ENCODE data around the gene NT5C2.
"Not testable (repeated sequence)": the region's sequence is repeated elsewhere in the genome, so short reads cannot be mapped to it uniquely, and the experiment has no call there.

NT5C2 gene

DNA sequence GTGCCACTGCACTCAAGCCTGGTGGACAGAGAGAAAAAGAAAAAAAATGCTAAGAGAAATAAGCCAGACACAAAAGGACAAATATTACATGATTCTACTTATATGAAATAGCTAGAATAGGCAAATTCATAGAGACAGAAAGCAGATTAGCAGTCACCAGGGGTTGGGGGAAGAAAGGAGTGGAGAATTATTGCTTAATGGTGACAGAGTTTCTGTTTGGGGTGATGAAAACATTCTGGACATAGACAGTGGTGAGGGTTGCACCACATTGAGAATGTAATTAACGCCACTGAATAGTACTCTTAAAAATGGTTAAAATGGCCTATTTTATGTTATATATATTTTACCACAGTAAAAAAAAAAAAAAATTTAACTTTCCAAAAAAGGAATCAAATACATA is 6.4 kb upstream of the NT5C2 start:
- FAIRE-seq: peak; percentile 34

GRCh38 chr10:103198648-103199047 is 5.6 kb upstream of the NT5C2 start:
- FAIRE-seq: no peak

- FAIRE-seq: no peak
Measured at GRCh38 chr10:103197903-103198302, 4.8 kb upstream of the NT5C2 start.

DNA sequence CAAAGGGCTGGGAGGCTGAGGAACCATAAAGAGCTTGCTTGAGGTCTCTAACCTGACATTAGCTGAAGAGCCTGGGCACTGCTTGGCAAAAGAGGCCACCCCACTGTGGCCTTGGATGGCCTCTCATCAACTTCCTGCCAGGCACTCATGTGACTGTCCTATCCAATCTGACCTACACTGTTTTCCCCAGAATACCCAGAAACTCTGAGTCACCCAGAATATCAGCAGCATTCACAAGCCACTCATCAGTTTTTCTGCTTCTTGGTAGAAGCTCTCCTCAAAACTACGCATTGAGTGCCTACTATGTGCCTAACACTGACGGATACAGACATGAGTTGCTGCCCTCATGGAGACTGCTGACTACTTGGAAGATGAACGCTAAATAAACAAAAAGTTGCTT is 4.1 kb upstream of the NT5C2 start:
- no peak for FAIRE-seq

DNA sequence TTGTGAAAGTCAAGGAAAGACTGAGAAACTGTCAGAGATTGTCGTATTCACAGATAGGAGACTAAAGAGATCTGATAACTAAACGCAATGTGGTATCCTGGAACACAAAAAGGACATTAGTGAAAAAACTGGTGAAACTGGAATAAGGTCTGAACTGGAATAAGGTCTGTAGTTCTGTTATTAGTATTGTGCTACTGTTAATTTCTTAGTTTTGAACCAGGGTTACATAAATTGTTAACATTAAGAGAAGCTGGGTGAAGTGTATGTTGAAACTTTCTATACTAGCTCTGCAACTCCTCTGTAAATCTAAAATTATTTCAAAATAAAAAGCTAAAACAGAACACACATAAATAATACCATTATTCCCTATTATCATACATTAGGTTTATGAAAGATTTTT is 3.4 kb upstream of the NT5C2 start:
- peak; percentile 44 for FAIRE-seq

- FAIRE-seq: no peak
Measured at GRCh38 chr10:103193820-103194529, 903 bp upstream of the NT5C2 start.

DNA sequence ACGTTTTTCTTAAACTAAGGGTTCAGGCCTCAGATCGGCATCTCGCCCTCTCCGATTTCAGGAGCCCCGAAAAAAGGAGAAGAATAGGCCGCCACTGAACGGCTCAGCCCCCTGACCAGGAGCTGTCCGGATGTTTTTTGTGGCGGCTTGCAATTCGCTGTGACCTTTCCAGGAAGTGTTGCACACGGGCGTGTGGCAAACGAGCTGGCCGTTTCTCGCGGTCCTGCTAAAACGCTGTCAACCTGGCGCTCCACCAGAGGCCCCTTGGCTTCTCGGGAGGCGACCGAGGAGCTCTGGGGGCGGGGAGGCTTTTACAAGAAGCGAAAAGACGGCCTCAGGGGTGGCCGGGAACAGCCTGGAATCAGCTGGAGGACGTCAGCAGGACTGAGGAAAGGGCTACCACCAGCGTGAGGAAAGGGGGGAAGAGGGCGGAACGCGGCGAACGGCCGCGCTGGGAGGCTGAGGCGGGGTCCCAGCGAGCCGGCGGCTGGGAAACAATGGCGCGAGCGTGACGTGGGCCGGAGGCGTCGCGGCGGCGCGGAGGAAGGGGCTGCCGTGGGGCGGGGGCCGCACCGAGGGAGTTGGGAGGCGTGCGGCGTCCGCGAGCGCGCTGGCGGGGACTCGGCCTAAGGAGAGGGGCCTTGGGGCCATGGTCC is 493 bp downstream of the NT5C2 start:
- no peak for FAIRE-seq

GRCh38 chr10:103192089-103192450 is 1.0 kb downstream of the NT5C2 start:
- no peak for FAIRE-seq

- FAIRE-seq: not testable (repeated sequence)
Measured at GRCh38 chr10:103191198-103191597, 1.9 kb downstream of the NT5C2 start.

DNA sequence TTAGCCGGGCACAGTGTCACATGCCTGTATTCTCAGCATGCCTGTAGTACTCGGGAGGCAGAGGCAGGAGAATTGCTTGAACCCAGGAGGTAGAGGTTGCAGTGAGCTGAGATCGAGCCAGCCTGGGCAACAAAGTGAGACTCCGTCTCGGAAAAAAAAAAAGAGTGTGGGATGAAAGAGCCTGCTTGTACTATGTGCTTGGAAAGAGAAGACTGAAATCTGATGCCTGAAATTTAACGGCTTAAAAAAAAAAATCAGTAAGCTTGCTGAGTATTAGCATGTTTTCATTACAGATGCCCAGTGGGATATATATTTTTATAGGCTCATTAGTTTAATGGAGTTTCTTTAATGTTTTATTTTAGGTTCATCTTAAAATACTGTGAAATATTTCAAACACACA is 4.2 kb downstream of the NT5C2 start:
- peak; percentile 15 for FAIRE-seq

DNA sequence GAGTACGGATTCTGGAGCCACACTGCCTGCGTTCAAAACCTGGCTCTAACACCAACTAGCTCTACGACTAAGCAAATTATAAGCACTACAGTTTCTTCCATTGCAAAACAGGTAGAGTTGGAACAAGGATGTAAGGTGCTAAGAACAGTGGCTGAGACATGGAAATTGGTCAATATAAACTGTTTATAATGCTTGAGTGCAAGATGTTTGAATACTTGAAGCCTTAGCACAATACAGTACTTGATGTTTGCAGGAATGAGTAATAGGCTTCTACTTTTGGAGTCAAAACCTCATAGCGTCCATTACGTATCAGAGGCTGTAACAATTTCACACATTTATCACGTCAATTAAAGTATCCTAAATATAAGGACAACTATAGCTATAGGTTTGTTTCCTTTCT is 6.9 kb downstream of the NT5C2 start:
- no peak for FAIRE-seq

- FAIRE-seq: peak; percentile 19
Measured at GRCh38 chr10:103184615-103185014, 8.5 kb downstream of the NT5C2 start.

GRCh38 chr10:103183991-103184451 is 9.1 kb downstream of the NT5C2 start:
- not testable (repeated sequence) for FAIRE-seq

GRCh38 chr10:103181244-103181643 is 11.8 kb downstream of the NT5C2 start:
- no peak for FAIRE-seq

- peak; percentile 78 for FAIRE-seq
Measured at GRCh38 chr10:103180491-103180890, 12.6 kb downstream of the NT5C2 start.

DNA sequence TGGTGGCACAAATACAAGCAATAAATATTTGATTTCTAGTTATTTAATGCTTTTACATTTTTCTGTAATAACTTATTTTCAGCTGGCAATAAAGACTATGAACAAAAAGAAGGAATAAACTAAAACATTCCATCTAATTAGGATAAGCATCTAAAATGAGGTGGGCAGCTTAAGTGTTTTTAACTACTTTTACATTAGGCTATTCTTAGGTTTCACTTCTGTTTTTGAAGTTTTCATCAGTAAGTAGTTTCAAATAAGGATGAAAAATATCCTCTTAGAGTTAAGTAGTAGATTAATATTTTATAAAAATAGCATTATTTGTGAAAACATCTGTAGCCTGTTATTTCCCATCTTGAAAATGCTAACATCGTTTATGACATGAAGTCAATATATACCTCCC is 15.9 kb downstream of the NT5C2 start:
- peak; percentile 6 for FAIRE-seq

DNA sequence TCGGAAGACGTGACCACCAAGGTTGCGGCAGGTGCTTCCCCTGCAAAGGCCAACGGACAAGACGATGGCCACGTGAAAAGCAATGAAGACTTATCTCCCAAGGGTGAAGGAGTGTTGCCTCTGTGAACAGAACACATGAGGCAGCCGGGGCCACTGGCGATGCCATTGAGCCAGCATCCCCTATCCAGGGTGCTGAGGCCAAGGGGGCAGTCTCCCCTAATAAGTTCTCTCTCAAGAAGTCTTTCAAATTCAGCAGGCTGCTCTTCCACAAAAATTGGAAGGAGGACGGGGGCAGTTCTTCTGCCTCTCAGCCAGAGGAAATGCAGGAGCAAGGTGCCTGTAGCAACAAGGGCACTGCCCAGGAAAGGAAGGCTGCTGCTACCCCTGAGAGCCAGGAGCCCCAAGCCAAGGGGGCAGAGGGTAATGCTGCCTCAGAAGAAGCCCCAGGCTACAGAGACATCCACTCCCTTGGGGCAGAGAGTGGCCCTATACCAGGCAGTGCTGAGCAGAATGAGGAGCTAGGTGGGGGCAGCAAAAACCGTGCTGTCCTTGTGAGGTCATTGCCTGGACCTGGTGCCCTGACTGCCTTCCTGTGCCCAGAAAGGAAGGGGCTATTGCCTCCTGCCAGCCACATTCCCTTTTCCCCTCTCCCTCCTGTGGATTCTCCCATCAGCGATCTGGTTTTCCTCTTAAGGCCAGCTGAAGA is 17.3 kb downstream of the NT5C2 start:
- FAIRE-seq: no peak

DNA sequence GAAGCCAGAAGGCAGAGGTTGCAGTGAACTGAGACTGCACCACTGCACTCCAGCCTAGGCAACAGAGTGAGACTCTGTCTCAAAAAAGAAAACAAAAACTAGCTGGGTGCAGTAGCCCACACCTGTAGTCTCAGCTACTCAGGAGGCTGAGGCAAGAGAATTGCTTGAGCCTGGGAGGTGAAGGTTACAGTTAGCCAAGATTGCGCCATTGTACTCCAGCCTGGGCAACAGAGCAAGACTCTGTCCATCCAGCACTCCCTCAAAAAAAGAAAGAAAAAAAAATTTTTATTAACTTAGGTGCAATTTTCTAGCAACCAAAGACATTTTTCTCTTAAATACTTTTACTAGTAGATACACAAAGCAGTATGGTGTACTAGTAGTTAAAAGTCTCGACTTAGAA is 18.7 kb downstream of the NT5C2 start:
- not testable (repeated sequence) for FAIRE-seq

- peak; percentile 51 for FAIRE-seq
Measured at GRCh38 chr10:103171278-103171677, 21.8 kb downstream of the NT5C2 start.

GRCh38 chr10:103168438-103168837 is 24.6 kb downstream of the NT5C2 start:
- FAIRE-seq: no peak

- not testable (repeated sequence) for FAIRE-seq
Measured at GRCh38 chr10:103167554-103167953, 25.5 kb downstream of the NT5C2 start.

GRCh38 chr10:103166523-103166922 is 26.5 kb downstream of the NT5C2 start:
- no peak for FAIRE-seq

- FAIRE-seq: not testable (repeated sequence)
Measured at GRCh38 chr10:103163766-103164403, 29.2 kb downstream of the NT5C2 start.

Measured in G401.6 (cell line).